Hematopoietic multipotent progenitor cell (in vitro differentiated cells): ENCODE data around the gene KAZN. TPM values are rescaled to one million over a fixed set of nuclear protein-coding genes. Genes with fewer than 3 reads are reported as not detected.

Experiments used
- DNase-seq, 3 donors: peaks; one replicate each; pipeline ENCODE4 v3.0.0-alpha.2; 2011 to 2015; ENCODE audit warnings: low read depth in 2 of 3, low spot score in 2 of 3
- total RNA-seq: library from RNA; depleted of rRNA; stranded (reverse); fragments of >200 nt; gene quantifications from one replicate; pipeline ENCODE4 v1.2.3, GENCODE V29; 2012

Gene KAZN
- total RNA-seq, 1 donor: 0.54 TPM

- DNase-seq: no peak
These were observed 13.8 kb downstream of the KAZN start for GRCh38 chr1:14612256-14612655.

- no peak for DNase-seq
These were observed 15.4 kb downstream of the KAZN start for GRCh38 chr1:14613926-14614325.

DNA sequence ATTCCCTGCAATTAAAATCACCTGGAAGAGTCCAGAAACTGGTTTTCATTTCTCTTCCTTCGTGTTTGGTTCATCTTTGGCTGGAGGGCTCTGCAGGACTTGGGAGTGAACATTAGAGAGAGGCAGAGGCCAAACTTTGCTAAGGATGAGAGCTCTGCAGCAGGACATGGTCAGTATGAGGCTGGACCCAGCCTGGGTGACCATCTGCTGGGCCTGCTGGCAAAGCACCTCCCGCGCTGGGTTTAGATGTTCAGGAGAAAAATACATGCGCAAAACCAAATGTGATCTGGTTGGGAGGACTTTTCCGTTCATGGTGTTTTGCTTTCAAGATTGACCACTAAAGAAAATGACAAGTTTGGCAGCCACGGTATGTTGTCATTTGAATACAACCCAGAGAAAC lies 15.9 kb downstream of the KAZN start:
- no peak for DNase-seq

DNA sequence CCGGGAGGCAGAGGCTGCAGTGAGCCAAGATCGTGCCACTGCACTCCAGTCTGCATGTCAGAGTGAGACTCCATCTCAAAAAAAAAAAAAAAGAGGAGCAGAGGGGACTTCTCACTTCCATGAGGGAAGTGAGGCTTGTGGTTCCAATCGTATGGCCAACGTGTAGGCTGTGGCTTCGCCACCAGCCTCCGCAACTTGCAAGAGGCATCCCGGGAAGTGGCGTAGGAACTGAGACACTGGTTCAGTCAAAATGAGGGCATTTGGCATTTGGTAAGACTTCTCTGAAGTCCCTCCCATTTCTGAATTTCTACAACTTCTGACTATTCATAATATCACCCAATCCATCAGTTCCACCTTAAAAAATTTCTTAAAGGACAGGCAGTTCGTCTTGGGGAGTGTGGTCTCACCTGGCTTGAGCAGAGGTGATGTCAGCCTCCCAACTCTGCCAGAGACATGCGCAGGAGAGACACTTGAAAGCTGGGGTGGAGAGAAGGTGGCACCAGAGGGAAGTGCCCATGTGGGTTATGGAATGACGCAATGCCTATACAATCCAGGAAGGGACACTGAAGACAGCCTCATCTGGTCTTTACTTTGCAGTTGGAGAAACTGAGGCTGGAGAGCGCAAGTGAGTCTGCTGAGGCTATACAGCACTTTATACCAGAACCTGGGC lies 17.2 kb downstream of the KAZN start:
- no peak for DNase-seq

DNA sequence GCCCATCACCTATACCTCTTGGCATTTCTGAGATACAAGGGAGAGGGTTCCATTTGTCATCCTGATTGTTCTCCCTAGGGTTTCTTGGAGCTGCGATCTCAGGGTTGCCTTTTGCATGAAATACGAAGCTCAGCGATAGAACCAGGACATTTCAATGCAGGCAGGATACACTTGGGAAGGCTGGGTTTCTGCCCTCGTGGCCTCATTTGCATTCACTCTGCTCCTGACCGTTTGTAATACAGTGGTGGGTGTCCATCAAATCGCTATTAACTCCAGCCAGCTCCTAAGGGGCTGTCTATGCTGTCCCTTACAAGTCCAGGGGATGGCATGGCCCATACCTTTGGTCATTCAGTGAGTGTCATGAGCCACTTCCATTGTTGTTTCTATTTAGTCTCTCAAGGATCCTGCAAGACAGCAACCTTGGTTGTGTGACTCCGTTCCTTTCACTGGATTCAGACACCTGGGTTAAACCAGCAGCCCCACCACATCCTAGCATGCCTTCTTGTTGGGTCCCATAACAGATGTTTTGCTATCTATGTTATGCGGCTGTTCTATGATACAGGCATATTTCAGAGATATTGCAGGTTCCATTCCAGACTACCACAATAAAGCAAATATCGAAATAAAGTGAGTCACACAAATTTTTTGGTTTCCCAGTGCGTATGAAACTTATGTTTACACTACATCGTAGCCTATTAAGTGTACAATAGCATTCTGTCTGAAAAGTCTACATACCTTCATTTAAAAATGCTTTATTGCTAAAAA lies 18.3 kb downstream of the KAZN start:
- no peak for DNase-seq

DNA sequence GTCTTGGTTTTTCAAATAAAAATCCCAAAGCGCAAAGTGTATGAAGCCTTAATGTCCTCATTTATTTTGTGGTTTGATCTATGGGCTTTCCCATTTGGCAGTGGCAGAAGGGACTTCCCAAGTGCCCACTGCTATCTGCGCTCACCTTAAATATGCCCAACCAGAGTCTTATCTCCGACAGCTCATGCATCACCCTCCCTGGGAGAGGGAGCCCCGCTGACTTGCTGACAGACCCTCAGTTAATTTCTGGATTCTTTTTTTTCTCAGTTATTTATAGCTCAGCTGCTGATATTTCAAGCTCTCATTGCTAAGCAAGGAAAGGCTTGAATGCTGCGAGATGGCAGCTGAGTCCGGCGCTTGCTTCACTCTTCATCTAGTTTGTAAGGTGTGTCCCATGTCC lies 19.3 kb downstream of the KAZN start:
- DNase-seq: no peak

DNA sequence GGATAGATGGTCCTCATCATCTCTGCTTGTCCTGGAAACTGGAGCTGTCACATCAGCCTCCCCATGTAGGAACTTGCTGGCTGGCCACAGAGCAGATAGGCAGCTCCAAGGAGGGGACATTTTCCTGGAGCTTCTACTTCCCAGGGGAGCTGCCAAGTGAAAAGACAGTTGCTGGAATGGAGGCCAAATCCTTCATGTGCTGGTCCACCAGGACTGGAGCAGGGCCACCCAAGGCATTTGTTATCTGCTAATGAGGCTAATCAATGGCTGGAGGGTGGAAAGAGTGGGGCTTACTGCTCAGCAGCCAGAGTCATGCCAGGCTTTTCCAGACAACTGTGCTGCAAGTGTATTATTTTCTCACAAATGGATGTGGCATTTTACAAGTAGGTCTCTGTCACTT lies 22.5 kb downstream of the KAZN start:
- no peak for DNase-seq

GRCh38 chr1:14623090-14623489 lies 24.6 kb downstream of the KAZN start:
- no peak for DNase-seq

DNA sequence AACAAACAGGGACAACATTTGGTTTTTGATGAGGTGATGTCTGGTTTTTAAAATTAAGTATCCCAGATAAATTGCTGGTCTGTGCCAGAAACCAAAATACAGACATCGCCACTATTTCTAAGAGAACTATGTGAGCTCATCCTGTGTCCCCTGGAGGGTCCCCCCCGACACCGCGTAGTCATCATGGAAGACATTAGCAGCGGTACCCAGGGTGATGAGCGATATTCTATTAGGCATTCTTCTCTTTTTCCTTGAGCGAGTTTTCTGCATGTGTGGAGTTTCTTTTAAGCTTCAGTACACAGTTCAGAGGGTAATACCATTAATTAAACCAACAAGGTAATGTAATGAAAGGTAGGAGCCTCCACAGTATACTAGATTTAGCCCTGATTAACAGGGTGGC lies 26.5 kb downstream of the KAZN start:
- no peak for DNase-seq

- DNase-seq: no peak
These were observed 27.1 kb downstream of the KAZN start for GRCh38 chr1:14625572-14625971.

DNA sequence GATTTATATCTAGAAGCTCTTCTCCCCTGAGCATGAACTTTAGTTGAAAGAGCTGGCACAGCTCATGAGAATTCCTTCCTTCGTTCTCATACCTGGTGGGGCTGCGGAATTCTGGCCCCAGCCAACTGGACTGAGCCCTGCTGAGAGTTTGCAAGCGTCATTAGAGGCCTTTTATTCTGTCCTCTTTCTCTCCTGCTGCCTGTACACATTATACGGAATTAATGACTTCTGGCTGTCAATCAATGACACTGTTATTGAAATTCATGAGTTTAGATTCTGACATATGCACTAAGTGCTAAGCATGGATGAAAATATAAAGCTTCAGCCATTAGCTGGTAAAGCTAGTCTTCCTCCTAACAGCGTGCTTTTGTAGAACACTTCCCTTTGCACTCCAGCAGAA lies 27.5 kb downstream of the KAZN start:
- no peak for DNase-seq

DNA sequence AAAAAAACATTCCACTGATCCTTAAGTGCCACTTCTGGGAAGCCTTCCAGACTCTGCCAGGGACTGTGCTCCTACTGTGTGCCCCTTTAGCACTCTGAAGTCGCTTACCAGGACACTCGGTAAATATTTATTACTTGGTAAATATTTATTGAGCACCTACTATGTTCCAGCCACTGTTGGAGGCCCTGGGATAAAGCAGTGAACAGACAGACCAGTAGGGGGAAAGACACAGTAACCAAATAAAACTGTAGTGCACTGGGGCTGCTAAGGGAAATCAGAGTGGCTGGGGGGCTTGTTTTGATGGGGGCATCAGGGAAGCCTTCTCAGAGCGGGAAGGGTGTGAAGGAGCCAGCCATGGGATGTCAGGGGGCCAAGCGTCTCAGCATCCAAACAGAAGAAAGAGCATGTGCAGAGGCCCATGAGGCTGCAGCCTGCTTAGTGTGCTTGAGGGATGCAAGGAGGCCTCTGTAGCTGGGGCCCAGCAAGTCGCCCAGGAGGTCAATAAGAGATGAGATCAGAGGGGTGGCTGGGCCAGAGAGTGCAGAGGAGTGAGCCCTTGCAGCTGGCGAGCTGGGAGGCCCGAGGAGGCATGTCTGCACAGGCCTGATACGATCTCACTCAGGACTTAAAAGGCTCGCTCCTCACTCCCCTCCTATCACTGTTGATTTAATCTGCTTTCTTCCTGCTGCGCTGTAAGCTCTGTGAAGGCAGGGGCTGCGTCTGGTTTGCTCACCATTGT lies 28.6 kb downstream of the KAZN start:
- no peak for DNase-seq

DNA sequence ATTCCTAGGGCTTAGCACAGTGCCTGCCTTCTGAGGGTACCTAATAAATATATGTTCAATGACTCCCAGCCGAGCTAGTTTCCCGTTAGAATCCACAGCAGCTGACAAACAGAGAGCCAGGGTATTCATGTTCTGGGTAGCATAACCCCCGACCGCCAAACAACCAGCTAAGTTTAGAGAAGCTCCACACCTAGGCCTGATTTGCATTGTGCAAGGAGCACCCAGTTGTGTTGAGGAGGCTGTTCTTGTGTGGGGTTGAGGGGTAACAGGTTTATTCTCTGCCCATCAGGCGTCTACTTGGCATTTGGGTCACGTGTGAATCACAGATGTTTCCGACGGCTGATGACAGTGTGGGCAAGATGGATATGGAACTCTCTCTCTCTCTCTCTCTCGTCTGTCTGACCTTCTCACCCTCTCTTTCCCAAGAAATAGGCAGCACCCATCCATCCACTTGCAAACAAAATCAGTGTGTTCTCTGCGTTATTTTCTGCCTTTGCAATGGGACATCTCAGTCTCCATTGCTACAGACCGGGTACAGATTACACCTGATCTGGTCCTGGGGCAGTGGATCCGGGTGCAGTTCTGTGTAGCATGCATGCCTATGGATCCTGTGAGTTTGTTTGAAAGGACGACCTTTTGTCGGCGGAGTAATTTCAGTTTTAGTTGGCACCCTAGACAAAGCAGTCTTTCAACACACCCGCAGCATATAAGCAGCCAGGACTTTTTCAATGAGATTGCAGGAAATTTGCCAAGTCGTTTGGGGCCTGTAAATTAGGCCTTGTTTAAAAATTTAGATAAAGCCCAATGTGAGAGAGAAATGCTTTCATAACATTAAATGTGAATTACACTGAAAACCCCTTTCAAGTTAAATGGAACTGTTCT lies 29.4 kb downstream of the KAZN start:
- DNase-seq: no peak

- DNase-seq: no peak
These were observed 31.0 kb downstream of the KAZN start for GRCh38 chr1:14629363-14630014.

DNA sequence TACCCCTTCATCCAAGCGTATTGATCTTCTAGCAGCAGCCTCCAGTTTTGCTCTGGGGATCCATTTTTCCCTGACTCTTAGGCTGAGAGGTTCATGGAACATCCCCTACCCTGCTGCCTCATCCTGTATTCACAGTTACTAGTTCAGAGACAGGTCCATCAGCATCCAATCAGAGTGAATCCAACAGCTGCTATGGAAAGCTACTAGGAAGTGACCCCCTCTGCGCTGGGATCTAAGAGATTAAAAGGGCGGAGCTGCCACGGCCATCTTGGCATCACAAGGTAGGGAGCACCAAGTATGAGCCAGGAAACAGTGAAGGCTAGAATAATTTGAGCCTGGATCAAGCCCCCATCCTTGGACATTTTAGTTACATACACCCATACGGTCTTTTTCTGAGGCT lies 32.5 kb downstream of the KAZN start:
- DNase-seq: no peak

DNA sequence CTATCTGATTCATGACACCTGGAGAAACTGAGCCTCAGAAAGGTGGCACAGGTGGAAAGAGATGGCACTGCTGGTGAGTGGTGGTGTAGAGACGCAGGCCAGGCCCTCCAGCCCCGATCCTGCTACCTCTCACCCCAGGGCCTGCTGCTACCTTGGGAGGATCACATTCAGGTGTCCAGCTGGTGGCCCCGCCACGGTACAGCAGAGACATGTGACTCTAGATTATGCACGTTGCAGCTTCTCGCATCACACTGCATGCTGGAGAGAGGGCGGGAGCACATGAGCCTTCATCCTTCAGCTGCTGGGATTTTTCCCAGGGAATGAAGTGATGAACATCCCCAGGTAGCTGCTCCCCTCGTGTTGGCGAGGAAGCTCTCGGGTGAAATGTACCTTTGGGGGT lies 32.9 kb downstream of the KAZN start:
- DNase-seq: no peak

- DNase-seq: peak in 2 of 3 donors; percentile 3 to 42
These were observed 36.0 kb downstream of the KAZN start for GRCh38 chr1:14634486-14634885.

GRCh38 chr1:14635421-14635820 lies 36.9 kb downstream of the KAZN start:
- no peak for DNase-seq

DNA sequence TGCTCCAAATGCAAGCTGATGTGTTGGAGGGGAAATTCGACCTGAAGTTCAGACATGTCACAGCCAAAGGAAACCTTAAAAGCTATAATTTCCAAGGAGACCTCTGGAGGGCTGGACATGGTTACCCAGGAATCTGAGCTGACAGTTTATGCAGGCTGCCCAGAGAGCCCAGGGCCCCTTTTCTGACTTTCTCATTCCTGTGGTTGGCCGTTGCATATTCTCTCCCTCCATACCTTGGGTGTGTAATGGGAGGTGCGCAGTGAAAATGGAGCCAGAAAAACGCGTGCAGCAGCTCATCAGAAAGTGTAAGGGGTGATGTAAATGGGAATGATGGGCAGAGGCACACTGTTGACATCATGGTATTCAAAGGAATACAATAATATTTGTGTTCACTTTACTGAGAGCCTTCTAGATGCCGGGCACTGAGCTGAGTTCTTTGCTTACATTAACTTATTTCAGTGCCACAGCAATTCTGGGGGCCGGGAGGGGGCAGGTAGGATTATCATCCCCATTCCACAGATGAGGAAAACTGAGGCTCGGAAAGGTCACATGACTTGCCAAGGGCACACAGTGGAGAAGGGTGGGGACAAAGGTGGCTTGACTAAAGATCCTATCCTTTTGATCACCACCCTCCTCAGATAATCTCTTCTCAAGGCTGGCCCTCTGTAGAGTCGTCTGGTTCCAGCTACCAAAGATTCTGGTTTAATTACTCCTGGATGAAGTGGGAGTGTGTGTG lies 38.6 kb downstream of the KAZN start:
- DNase-seq: no peak
